A673 (cell line): ENCODE results near the gene BTG2. TPM values are rescaled to one million over a fixed set of nuclear protein-coding genes. Genes with fewer than 3 reads are reported as not detected.

Source experiments
- BruUV-seq: library from RNA; stranded (reverse); fragments of 400-500 nt; replicated peaks from 2 replicates; lab custom pipeline; 2021; lab: Mats Ljungman, UMichigan
- CTCF ChIA-PET: fragments of 300-600 bp; sonication (Branson Sonifier 250); formaldehyde crosslinking; loops from one replicate; lab custom pipeline; 2022; ENCODE audit warnings: antibody characterized with exemption; lab: Charles Lee
- POLR2A ChIA-PET: fragments of 300-600 bp; sonication (Branson Sonifier 250); formaldehyde crosslinking; loops from one replicate; lab custom pipeline; 2022; ENCODE audit warnings: antibody characterized with exemption; ENCODE audit not compliant: low non-redundant PET; lab: Charles Lee
- DNase-seq: peaks from one replicate; pipeline ENCODE4 v3.0.0-alpha.2; 2015; ENCODE audit warnings: low spot score
- H3K27ac ChIP-seq: fragments of 200-600 bp; sonication (generic); 2 replicates; pipeline ENCODE4 v1.5.1; 2016; ENCODE audit warnings: mixed run types, low read depth, mild to moderate bottlenecking, mixed read lengths, antibody characterized with exemption, low read length; ENCODE audit not compliant: poor library complexity, severe bottlenecking
- H3K27me3 ChIP-seq: fragments of 200-600 bp; sonication (generic); replicated peaks from 2 replicates; pipeline ENCODE4 v1.6.1; 2017; ENCODE audit warnings: mixed run types, low read depth, mild to moderate bottlenecking, mixed read lengths, antibody characterized with exemption, low read length; ENCODE audit not compliant: insufficient read depth, poor library complexity
- H3K36me3 ChIP-seq: fragments of 200-600 bp; sonication (generic); 2 replicates; pipeline ENCODE4 v1.6.1; 2016; ENCODE audit warnings: mixed run types, mild to moderate bottlenecking, mixed read lengths, antibody characterized with exemption, low read length; ENCODE audit not compliant: insufficient read depth, poor library complexity, severe bottlenecking
- H3K4me1 ChIP-seq: fragments of 200-600 bp; sonication (generic); 2 replicates; pipeline ENCODE4 v1.6.1; 2017; ENCODE audit warnings: mixed run types, mild to moderate bottlenecking, mixed read lengths, antibody characterized with exemption, low read length; ENCODE audit not compliant: insufficient read depth, poor library complexity, severe bottlenecking
- H3K4me3 ChIP-seq: fragments of 200-600 bp; sonication (generic); 2 replicates; pipeline ENCODE4 v1.5.1; 2016; ENCODE audit warnings: low read depth, mixed run types, mild to moderate bottlenecking, mixed read lengths, low read length; ENCODE audit not compliant: poor library complexity, severe bottlenecking
- H3K9me3 ChIP-seq: fragments of 200-600 bp; sonication (generic); 2 replicates; pipeline ENCODE4 v1.6.1; 2016; ENCODE audit warnings: mixed run types, low read depth, mild to moderate bottlenecking, mixed read lengths, antibody characterized with exemption, low read length; ENCODE audit not compliant: poor library complexity, severe bottlenecking
- EZH2 ChIP-seq: fragments of 200-600 bp; sonication (generic); IDR thresholded peaks from 2 replicates; pipeline ENCODE4 v1.6.1; 2017; ENCODE audit warnings: borderline replicate concordance, low read depth, mild to moderate bottlenecking, mixed read lengths, antibody characterized with exemption, low read length; ENCODE audit not compliant: poor library complexity, severe bottlenecking
- intact Hi-C: fragments of 100-400 bp; cut with micrococcal nuclease; formaldehyde crosslinking; loops from one replicate; pipeline ENCODE4 v1.10.0; 2022; ENCODE audit not compliant: unreplicated experiment
- total RNA-seq: library from RNA; stranded (reverse); gene quantifications from 2 replicates; pipeline ENCODE4 v1.2.3, GENCODE V29; 2021
- TF ChIP-seq, protein P1 (sequence below): fragments of 300-800, 200-600 bp; sonication (generic); conservative IDR thresholded peaks from 2 replicates; pipeline ENCODE4 v1.5.1; 2017; ENCODE audit warnings: low read depth, mild to moderate bottlenecking, antibody characterized with exemption, low read length, moderate library complexity, mixed read lengths

BTG2 gene
- total RNA-seq, 1 experiment from 2014 or later: 9.3 TPM

GRCh38 chr1:203323587-203323986, 18.3 kb downstream of the BTG2 start:
- Histone ChIP-seq H3K27me3 (no peaks in the 10 kb centered on the region), H3K4me1 (peaks cover 52% of the 10 kb centered on the region), H3K36me3 (no peaks in the 10 kb centered on the region), H3K9me3 (no peaks in the 10 kb centered on the region), H3K4me3 (no peak overlapping the region), H3K27ac (no peak overlapping the region)
- ChIA-PET CTCF (no interaction called here), POLR2A (no interaction called here)
- intact Hi-C loops: no loop called here
- BruUV-seq: no TSS peak
- no peak for TF ChIP-seq EZH2
- TF ChIP-seq, protein P1, sequence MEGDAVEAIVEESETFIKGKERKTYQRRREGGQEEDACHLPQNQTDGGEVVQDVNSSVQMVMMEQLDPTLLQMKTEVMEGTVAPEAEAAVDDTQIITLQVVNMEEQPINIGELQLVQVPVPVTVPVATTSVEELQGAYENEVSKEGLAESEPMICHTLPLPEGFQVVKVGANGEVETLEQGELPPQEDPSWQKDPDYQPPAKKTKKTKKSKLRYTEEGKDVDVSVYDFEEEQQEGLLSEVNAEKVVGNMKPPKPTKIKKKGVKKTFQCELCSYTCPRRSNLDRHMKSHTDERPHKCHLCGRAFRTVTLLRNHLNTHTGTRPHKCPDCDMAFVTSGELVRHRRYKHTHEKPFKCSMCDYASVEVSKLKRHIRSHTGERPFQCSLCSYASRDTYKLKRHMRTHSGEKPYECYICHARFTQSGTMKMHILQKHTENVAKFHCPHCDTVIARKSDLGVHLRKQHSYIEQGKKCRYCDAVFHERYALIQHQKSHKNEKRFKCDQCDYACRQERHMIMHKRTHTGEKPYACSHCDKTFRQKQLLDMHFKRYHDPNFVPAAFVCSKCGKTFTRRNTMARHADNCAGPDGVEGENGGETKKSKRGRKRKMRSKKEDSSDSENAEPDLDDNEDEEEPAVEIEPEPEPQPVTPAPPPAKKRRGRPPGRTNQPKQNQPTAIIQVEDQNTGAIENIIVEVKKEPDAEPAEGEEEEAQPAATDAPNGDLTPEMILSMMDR: no peak
- no peak for DNase-seq

GRCh38 chr1:203324105-203325025, 19.0 kb downstream of the BTG2 start:
- no TSS peak for BruUV-seq
- Histone ChIP-seq H3K4me3 (no peak overlapping the region), H3K9me3 (no peaks in the 10 kb centered on the region), H3K4me1 (peaks cover 54% of the 10 kb centered on the region), H3K27ac (no peak overlapping the region), H3K36me3 (no peaks in the 10 kb centered on the region), H3K27me3 (no peaks in the 10 kb centered on the region)
- CTCF ChIA-PET: no interaction called here
- intact Hi-C loops: no loop called here
- POLR2A ChIA-PET: no interaction called here
- DNase-seq: no peak
- TF ChIP-seq, protein P1: no peak
- TF ChIP-seq EZH2: no peak

GRCh38 chr1:203325026-203325417, 19.7 kb downstream of the BTG2 start:
- peaks cover 53% of the 10 kb centered on the region for H3K4me1 ChIP-seq
- CTCF ChIA-PET: no interaction called here
- no peak for TF ChIP-seq EZH2
- TF ChIP-seq, protein P1: no peak
- no TSS peak for BruUV-seq
- POLR2A ChIA-PET: no interaction called here
- no peak overlapping the region for H3K4me3 ChIP-seq
- H3K27ac ChIP-seq: no peak overlapping the region
- H3K9me3 ChIP-seq: no peaks in the 10 kb centered on the region
- intact Hi-C loops: no loop called here
- H3K36me3 ChIP-seq: no peaks in the 10 kb centered on the region
- no peaks in the 10 kb centered on the region for H3K27me3 ChIP-seq
- no peak for DNase-seq
